AG04449 (cell line): ENCODE measurements around the gene OPRM1.

Source experiments
- CTCF ChIA-PET: fragments of 350-600 bp; formaldehyde crosslinking; extraction: SDS; loops from one replicate; lab custom pipeline; 2021; ENCODE audit warnings: antibody characterized with exemption; lab: Yijun Ruan, JAX
- POLR2A ChIA-PET: fragments of 400-600, 350-600 bp; formaldehyde crosslinking; extraction: SDS; loops from one replicate; lab custom pipeline; 2020; ENCODE audit warnings: antibody characterized with exemption, inconsistent platforms; lab: Yijun Ruan, JAX
- DNase-seq: peaks from one replicate; pipeline ENCODE4 v3.0.0-alpha.2; 2010; ENCODE audit warnings: low read depth, low spot score
- H3K4me3 ChIP-seq: 2 replicates; pipeline ENCODE4 v1.5.1; 2011; ENCODE audit warnings: low read depth, mild to moderate bottlenecking, control low read depth, low read length
- CTCF ChIP-seq: IDR thresholded peaks from one replicate; pipeline ENCODE4 v1.5.1; 2011; ENCODE audit warnings: mild to moderate bottlenecking, moderate library complexity, low read length, control low read depth, inconsistent platforms; ENCODE audit not compliant: insufficient read depth; ENCODE audit errors: missing control alignments

Gene OPRM1

GRCh38 chr6:154245506-154245905 lies 206.5 kb downstream of the OPRM1 start:
- no peak overlapping the region for H3K4me3 ChIP-seq
- TF ChIP-seq CTCF = no peak
- DNase-seq = no peak
- CTCF ChIA-PET = no interaction called here
- POLR2A ChIA-PET = no interaction called here

GRCh38 chr6:154246723-154247118 lies 207.7 kb downstream of the OPRM1 start:
- CTCF ChIA-PET = no interaction called here
- TF ChIP-seq CTCF = no peak
- POLR2A ChIA-PET = no interaction called here

DNA sequence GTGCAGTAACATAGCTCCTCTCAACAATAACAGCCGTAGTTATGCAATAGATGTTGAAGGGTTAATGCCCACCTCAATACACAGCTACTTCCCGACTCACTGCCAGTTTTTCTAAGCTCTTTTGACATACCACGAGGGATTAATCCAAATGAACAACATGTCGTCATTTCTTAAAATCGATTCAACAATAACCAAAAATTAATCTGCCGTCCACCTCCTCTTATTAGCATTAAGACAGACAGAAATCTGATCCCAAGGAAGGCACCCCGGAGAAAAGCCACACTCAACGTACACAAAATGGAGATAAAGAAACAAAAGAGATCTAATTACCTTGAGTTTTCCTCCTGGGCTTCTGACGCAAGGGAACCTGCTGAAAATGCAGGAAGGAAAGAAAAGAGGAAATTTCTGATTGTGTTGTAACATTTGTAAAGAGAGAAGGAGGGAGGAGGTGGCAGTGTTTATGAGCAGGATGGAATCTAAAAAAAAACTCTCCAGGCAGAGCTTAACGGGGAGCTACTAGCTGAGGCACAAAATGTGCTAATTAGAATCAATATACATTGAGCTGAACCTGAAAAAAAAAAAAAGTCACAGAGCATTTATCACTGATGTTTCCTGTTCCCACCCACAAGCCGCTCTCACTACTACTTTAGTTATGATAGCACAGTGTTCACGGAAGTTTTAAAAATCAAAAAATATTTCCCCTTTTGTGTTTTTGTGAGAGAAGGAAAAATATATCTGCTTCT lies 208.2 kb downstream of the OPRM1 start:
- no peak for TF ChIP-seq CTCF
- POLR2A ChIA-PET = no interaction called here
- DNase-seq = no peak
- CTCF ChIA-PET = no interaction called here
- H3K4me3 ChIP-seq = no peak overlapping the region

More at GRCh38 chr6:154246723-154247118, 207.7 kb downstream of the OPRM1 start:
- no peak for DNase-seq
- no peak overlapping the region for H3K4me3 ChIP-seq

DNA sequence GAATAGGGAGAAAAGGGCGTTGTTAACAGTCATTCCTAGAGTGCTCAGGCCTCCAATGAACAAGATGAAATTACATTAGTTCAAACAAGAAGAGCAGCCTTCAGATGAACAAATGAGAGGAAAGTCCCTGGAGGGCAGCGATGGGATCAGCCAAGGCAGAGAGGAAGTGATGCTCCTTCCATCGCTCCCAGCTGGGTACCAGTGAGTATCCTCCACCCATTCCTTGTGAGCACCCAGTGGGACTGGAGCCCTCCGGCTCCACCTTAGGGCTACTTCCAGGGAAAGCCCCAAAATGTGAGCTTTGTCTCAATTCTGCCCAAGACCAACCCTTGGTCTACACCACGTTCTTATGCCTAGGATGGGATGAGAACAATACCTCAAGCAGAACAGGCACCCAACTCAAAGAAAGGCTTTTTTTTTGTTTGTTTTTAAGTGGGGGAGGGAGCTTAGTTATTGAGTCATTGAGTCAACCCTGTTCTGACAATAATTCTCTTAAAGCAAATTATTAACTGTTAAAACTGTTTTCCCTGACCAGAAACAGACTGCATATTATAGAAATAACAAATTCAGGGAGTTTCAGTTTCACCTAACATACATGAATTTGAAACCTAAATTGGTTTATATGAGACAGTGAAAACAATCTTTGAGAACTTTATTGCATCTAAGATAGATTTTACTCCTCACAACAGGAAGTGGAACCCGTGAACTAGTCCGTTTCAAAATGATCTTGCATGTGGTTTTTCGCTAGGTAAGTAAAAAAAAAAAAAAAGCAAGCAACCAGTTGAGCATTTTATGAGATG lies 210.7 kb downstream of the OPRM1 start:
- POLR2A ChIA-PET = no interaction called here
- no peak for DNase-seq
- TF ChIP-seq CTCF = no peak

GRCh38 chr6:154251116-154251515 lies 212.1 kb downstream of the OPRM1 start:
- POLR2A ChIA-PET = no interaction called here
- TF ChIP-seq CTCF = no peak
- no peak overlapping the region for H3K4me3 ChIP-seq
- CTCF ChIA-PET = no interaction called here
- no peak for DNase-seq

More for the DNA sequence above, 210.7 kb downstream of the OPRM1 start:
- H3K4me3 ChIP-seq = no peak overlapping the region
- CTCF ChIA-PET = no interaction called here

GRCh38 chr6:154252678-154253077 lies 213.6 kb downstream of the OPRM1 start:
- DNase-seq = no peak
- no peak overlapping the region for H3K4me3 ChIP-seq
- ChIA-PET CTCF (no interaction called here), POLR2A (no interaction called here)
- TF ChIP-seq CTCF = no peak
